Hepatocyte (in vitro differentiated cells): ENCODE data around the gene PTGDS.

ENCODE experiments used
- CTCF ChIP-seq: fragments of 200-600 bp; sonication (generic); IDR thresholded peaks from 2 replicates; pipeline ENCODE4 v1.5.1; 2016; ENCODE audit warnings: antibody characterized with exemption, mild to moderate bottlenecking; ENCODE audit not compliant: poor library complexity
- EZH2 ChIP-seq: fragments of 200-600 bp; sonication (generic); IDR thresholded peaks from 2 replicates; pipeline ENCODE4 v1.6.1; 2016; ENCODE audit warnings: antibody characterized with exemption, mild to moderate bottlenecking, borderline replicate concordance

GRCh38 chr9:136972335-136972734 is 5.0 kb upstream of the PTGDS start:
- TF ChIP-seq CTCF (no peak), EZH2 (no peak)
